HFF-Myc (cell line): ENCODE measurements around the gene DNAJC6.

Source experiments
- DNase-seq: peaks from one replicate; pipeline ENCODE4 v3.0.0-alpha.2; 2011; ENCODE audit warnings: low read depth; ENCODE audit errors: extremely low read depth
- H3K4me3 ChIP-seq: replicated peaks from 2 replicates; pipeline ENCODE4 v1.5.1; 2011; ENCODE audit warnings: low read depth, mild to moderate bottlenecking, control low read depth, low read length
- TF ChIP-seq, protein P1 (sequence below): IDR thresholded peaks from 2 replicates; pipeline ENCODE4 v1.5.1; 2012; ENCODE audit warnings: mild to moderate bottlenecking, low read depth, low read length, control low read depth; ENCODE audit errors: missing control alignments

Gene DNAJC6

GRCh38 chr1:65316233-65316632 lies 6.9 kb downstream of the DNAJC6 start:
- no peak overlapping the region for H3K4me3 ChIP-seq
- TF ChIP-seq, protein P1, sequence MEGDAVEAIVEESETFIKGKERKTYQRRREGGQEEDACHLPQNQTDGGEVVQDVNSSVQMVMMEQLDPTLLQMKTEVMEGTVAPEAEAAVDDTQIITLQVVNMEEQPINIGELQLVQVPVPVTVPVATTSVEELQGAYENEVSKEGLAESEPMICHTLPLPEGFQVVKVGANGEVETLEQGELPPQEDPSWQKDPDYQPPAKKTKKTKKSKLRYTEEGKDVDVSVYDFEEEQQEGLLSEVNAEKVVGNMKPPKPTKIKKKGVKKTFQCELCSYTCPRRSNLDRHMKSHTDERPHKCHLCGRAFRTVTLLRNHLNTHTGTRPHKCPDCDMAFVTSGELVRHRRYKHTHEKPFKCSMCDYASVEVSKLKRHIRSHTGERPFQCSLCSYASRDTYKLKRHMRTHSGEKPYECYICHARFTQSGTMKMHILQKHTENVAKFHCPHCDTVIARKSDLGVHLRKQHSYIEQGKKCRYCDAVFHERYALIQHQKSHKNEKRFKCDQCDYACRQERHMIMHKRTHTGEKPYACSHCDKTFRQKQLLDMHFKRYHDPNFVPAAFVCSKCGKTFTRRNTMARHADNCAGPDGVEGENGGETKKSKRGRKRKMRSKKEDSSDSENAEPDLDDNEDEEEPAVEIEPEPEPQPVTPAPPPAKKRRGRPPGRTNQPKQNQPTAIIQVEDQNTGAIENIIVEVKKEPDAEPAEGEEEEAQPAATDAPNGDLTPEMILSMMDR, result no peak
- no peak for DNase-seq

DNA sequence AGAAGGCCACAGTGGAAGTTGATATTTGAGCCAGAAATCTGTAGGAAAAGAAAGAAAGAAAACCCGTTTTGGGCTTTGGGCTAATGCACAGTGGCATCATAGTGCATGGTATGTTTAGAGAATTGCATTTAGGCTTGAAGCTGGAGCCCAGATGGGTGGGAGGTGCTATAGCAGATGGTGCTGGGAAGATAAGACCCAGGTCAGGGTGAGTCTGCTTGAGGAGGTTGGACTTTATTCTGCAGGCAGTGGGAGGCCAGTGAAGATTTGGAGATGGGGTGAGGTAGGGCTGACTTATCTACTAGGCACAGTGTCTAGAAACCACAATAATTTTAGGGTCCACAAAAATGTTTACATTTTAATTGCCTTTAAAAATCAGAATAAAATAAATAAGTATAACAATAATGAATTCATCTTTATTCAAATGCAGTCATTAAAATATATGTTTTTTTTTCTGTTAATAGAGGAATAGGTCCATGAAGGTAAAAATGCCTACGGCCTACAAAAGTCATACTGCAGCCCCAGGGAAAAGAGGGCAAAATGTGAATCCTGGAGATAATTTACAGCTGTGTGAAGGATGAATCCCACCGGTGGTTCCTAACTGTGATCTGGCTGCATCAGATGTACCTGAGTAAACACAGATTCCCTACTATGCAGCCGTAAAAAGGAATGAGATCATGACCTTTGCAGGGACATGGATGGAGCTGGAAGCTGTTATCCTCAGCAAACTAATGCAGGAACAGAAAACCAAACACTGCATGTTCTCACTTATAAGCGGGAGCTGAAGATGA lies 8.7 kb downstream of the DNAJC6 start:
- DNase-seq, result no peak
- H3K4me3 ChIP-seq, result no peak overlapping the region
- TF ChIP-seq, protein P1, result no peak

GRCh38 chr1:65319141-65319540 lies 9.8 kb downstream of the DNAJC6 start:
- no peak for DNase-seq
- TF ChIP-seq, protein P1, result no peak
- no peak overlapping the region for H3K4me3 ChIP-seq

DNA sequence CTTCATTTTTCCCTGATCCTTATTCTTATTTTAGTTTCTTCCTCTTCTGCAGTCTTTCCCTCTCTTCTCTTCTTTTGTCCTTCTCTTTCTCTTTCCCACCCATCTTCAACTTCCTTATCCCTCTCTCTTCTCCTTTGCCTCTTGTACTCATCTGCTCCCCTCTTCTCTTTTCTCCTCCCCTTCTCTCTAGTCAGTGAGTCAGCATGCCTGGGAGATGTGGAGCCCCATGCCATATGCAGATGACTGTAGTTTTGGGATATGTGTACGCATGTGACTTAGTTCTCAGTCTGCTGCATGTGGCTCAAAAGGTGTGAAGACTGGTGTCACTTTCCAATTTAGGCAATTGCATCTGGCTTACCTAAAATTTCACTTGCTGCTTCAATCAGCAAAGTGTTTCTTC lies 10.4 kb downstream of the DNAJC6 start:
- no peak overlapping the region for H3K4me3 ChIP-seq
- no peak for DNase-seq
- TF ChIP-seq, protein P1, result no peak

- no peak overlapping the region for H3K4me3 ChIP-seq
- TF ChIP-seq, protein P1, result no peak
- DNase-seq, result no peak
Observed at GRCh38 chr1:65321879-65322278, 12.5 kb downstream of the DNAJC6 start.

DNA sequence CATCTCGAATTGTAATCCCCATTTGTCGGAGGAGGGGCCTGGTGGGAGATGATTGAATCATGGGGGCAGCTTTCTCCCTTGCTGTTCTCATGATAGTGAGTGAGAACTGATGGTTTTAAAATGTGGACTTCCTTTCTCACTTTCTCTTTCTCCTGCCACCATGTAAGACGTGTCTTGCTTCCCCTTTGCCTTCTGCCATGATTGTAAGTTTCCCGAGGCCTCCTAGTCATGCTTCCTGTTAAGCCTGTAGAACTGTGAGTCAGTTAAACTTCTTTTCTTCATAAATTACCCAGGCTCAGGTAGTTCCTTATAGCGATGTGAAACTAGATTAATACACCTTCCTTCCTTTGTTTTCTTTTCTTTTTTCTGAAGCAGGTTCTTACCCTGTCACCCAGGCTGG lies 13.9 kb downstream of the DNAJC6 start:
- TF ChIP-seq, protein P1, result no peak
- DNase-seq, result no peak
- H3K4me3 ChIP-seq, result no peak overlapping the region

DNA sequence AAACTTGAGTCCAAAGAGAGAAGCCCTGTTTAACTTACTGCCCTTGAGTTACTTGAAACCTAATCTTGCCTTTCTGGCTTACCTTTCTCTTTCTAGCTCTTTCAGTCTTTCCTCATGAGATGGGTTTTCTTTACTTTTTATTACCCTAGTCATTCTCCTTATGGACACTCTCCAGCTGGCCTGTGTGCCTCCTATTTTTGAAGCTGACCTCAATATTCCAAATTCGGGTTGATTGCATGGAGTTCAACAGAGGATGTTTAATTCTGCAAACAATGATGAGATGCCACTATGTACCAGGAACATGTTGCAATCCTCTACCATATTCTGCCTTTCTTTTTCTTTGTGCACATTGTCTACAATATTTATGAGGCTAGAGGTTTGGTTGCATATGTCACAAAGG lies 20.7 kb downstream of the DNAJC6 start:
- no peak for DNase-seq
- H3K4me3 ChIP-seq, result no peak overlapping the region
- TF ChIP-seq, protein P1, result no peak
